ENCODE data around the gene KLHL36. TPM values are rescaled to one million over a fixed set of nuclear protein-coding genes. Genes with fewer than 3 reads are reported as not detected.
A peak's percentile ranks its signal among the peaks of the same experiment; 100 is the strongest.

KLHL36 gene
- total RNA-seq, 1 experiment from 2014 or later: 36.7 TPM

- peaks cover 11% of the 10 kb centered on the region for H3K23me2 ChIP-seq (ENCODE audit: insufficient read length, low read depth, low read length, poor library complexity, severe bottlenecking)
- no peak overlapping the region for H3T11ph ChIP-seq (ENCODE audit: low read length)
- no peak overlapping the region for H2BK5ac ChIP-seq (ENCODE audit: insufficient read length, low read length)
- no peak for DNase-seq
- H4K20me1 ChIP-seq (ENCODE audit: control insufficient read depth, insufficient read depth, insufficient read length): no peaks in the 10 kb centered on the region
- H2BK20ac ChIP-seq (ENCODE audit: low read depth, low read length, poor library complexity, severe bottlenecking): no peak overlapping the region
- no peak overlapping the region for H2BK12ac ChIP-seq (ENCODE audit: insufficient read length, low read depth, low read length)
- no CpG with 5 or more reads among the region's 20 CpGs for WGBS (ENCODE audit: extremely low coverage, insufficient read length, low lambda C conversion rate)
- TF ChIP-seq CTCF (conservative IDR thresholded peaks at IDR 0.05): no peak
- H2AFZ ChIP-seq (ENCODE audit: low read length): no peak overlapping the region
- no peak overlapping the region for H3K14ac ChIP-seq (ENCODE audit: insufficient read depth, low read length)
- H4K5ac ChIP-seq (ENCODE audit: insufficient read length, low read depth, low read length): no peak overlapping the region
- H3K56ac ChIP-seq (ENCODE audit: insufficient read length, low read depth, low read length): no peak overlapping the region
- H3K27me3 Mint-ChIP-seq (ENCODE audit: low read depth): peaks cover 12% of the 10 kb centered on the region
- no peak overlapping the region for H3K18ac ChIP-seq (ENCODE audit: insufficient read length, low read depth, low read length)
- no peak overlapping the region for H4K91ac ChIP-seq (ENCODE audit: insufficient read length, low read depth, low read length)
- H4K8ac ChIP-seq (replicated peaks; ENCODE audit: insufficient read length, low read depth, low read length): no peak overlapping the region
- no peaks in the 10 kb centered on the region for H3K9me3 ChIP-seq (ENCODE audit: control insufficient read depth, low read depth, low read length)
- H3K27ac ChIP-seq (ENCODE audit: insufficient read length, low read depth, low read length): no peak overlapping the region
- no peak overlapping the region for H3K4me2 ChIP-seq (ENCODE audit: insufficient read depth, insufficient read length, low read length)
- peaks cover 4% of the 10 kb centered on the region for H3K79me1 ChIP-seq (ENCODE audit: insufficient read depth, low read depth, low read length, poor library complexity, severe bottlenecking)
- H3K36me3 Mint-ChIP-seq (ENCODE audit: insufficient read depth in 1 of 3, low read depth in 3 of 3): peaks cover 4 to 16% (median 13%) of the 10 kb centered on the region in 3 experiments
- H3K9ac ChIP-seq (ENCODE audit: extremely low read depth, insufficient read length, low read length): no peak overlapping the region
- no peaks in the 10 kb centered on the region for H3K9me3 Mint-ChIP-seq
- no peak overlapping the region for H2BK15ac ChIP-seq (ENCODE audit: low read depth, low read length)
- H3K27ac Mint-ChIP-seq: peak overlapping the region in 1 of 3 experiments; percentile 40; a peak in 1 of 7 replicates
- no peak overlapping the region for H2BK120ac ChIP-seq (ENCODE audit: low read depth, low read length, poor library complexity, severe bottlenecking)
- H3K23ac ChIP-seq (ENCODE audit: insufficient read length, low read depth, low read length): no peak overlapping the region
- no peaks in the 10 kb centered on the region for H3K4me1 ChIP-seq (ENCODE audit: insufficient read depth, low read length)
- peaks cover 3% of the 10 kb centered on the region; the same call in 1 of the 2 replicates for H3K27me3 ChIP-seq (ENCODE audit: insufficient read depth, low read length)
- peak overlapping the region in 1 of 2 experiments; percentile 64; a peak in 2 of 5 replicates for H3K4me3 Mint-ChIP-seq
- peaks cover 32 to 39% of the 10 kb centered on the region in 2 experiments for H3K4me1 Mint-ChIP-seq
- H3K4ac ChIP-seq (ENCODE audit: low read depth, low read length): no peak overlapping the region
- H3K79me2 ChIP-seq (ENCODE audit: insufficient read depth, low read length): peaks cover 11% of the 10 kb centered on the region; the same call in 1 of the 2 replicates
- no peak overlapping the region for H2AK5ac ChIP-seq (ENCODE audit: insufficient read length, low read length)
These were observed 33.1 kb upstream of the KLHL36 start for GRCh38 chr16:84614968-84615813.
